ENCODE data around the gene CPT2.

DNA sequence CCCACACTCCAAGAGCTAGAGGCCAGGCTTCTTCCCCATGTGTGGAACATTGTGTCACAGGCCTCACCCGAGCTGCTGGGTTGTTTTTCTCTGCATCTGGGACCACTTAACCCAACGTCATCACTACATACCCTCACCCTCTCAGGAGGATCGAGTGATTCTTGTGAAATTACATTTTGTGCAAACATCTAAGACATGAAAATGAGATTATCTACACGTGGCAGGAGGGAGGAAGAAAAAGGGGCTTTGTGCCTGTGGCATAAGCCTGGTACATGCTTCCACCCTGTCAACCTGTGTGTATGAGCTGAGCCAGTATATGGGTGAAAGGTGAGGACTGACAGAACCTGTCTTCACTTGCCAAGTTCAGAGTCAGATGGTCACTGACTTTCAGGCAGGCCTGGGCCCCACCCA is 1.6 kb downstream of the CPT2 start:
- TF ChIP-seq, protein P1, sequence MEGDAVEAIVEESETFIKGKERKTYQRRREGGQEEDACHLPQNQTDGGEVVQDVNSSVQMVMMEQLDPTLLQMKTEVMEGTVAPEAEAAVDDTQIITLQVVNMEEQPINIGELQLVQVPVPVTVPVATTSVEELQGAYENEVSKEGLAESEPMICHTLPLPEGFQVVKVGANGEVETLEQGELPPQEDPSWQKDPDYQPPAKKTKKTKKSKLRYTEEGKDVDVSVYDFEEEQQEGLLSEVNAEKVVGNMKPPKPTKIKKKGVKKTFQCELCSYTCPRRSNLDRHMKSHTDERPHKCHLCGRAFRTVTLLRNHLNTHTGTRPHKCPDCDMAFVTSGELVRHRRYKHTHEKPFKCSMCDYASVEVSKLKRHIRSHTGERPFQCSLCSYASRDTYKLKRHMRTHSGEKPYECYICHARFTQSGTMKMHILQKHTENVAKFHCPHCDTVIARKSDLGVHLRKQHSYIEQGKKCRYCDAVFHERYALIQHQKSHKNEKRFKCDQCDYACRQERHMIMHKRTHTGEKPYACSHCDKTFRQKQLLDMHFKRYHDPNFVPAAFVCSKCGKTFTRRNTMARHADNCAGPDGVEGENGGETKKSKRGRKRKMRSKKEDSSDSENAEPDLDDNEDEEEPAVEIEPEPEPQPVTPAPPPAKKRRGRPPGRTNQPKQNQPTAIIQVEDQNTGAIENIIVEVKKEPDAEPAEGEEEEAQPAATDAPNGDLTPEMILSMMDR (IDR thresholded peaks at IDR 0.05), result no peak
- no peak for TF ChIP-seq POLR2A (IDR thresholded peaks at IDR 0.05)

Measured in transverse colon (tissue), 3 donors.